ENCODE measurements around the gene TXLNG.
"Not testable (repeated sequence)": the region's sequence is repeated elsewhere in the genome, so short reads cannot be mapped to it uniquely, and the experiment has no call there.

DNA sequence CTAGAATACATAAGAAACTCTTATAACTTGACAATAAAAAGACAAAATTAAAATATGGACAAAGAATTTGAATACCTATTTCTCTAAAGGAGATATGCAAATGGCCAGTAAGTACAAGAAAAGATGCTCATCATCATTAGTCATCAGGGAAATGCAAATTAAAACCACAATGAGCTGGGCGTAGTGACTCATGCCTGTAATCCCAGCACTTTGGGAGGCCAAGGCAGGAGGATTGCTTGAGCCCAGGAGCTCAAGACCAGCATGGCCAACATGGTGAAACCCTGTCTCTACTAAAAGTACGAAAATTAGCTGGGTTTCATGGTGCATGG, 69.8 kb downstream of the TXLNG start:
- TF ChIP-seq, protein P1, sequence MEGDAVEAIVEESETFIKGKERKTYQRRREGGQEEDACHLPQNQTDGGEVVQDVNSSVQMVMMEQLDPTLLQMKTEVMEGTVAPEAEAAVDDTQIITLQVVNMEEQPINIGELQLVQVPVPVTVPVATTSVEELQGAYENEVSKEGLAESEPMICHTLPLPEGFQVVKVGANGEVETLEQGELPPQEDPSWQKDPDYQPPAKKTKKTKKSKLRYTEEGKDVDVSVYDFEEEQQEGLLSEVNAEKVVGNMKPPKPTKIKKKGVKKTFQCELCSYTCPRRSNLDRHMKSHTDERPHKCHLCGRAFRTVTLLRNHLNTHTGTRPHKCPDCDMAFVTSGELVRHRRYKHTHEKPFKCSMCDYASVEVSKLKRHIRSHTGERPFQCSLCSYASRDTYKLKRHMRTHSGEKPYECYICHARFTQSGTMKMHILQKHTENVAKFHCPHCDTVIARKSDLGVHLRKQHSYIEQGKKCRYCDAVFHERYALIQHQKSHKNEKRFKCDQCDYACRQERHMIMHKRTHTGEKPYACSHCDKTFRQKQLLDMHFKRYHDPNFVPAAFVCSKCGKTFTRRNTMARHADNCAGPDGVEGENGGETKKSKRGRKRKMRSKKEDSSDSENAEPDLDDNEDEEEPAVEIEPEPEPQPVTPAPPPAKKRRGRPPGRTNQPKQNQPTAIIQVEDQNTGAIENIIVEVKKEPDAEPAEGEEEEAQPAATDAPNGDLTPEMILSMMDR (IDR thresholded peaks at IDR 0.05) = not testable (repeated sequence)
- TF ChIP-seq JUN (CRISPR knock-in tag; IDR thresholded peaks at IDR 0.05); ZNF232 (CRISPR knock-in tag; IDR thresholded peaks at IDR 0.05); SMAD3 (CRISPR knock-in tag; IDR thresholded peaks at IDR 0.05; ENCODE audit: borderline replicate concordance); ZBTB21 (CRISPR knock-in tag; IDR thresholded peaks at IDR 0.05; ENCODE audit: borderline replicate concordance); SP1 (CRISPR knock-in tag; conservative IDR thresholded peaks at IDR 0.05): not testable (repeated sequence)
- TF ChIP-seq, protein P2, sequence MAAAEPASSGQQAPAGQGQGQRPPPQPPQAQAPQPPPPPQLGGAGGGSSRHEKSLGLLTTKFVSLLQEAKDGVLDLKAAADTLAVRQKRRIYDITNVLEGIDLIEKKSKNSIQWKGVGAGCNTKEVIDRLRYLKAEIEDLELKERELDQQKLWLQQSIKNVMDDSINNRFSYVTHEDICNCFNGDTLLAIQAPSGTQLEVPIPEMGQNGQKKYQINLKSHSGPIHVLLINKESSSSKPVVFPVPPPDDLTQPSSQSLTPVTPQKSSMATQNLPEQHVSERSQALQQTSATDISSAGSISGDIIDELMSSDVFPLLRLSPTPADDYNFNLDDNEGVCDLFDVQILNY (CRISPR knock-in tag; IDR thresholded peaks at IDR 0.05) = not testable (repeated sequence)

Data from WTC11 (cell line).